ACC112 (cell line): ENCODE data around the gene C4orf50.

Source experiments
- H2AFZ ChIP-seq: fragments of 200-600 bp; sonication (generic); one replicate; pipeline ENCODE4 v1.6.0; 2017; ENCODE audit warnings: antibody characterized with exemption, low read length; ENCODE audit not compliant: unreplicated experiment
- H3K27ac ChIP-seq: fragments of 200-600 bp; sonication (generic); 2 replicates; pipeline ENCODE4 v1.5.1; 2014; ENCODE audit warnings: low read depth, mild to moderate bottlenecking, antibody characterized with exemption, low read length, moderate library complexity
- H3K27me3 ChIP-seq: fragments of 200-600 bp; sonication (generic); 2 replicates; pipeline ENCODE4 v1.6.1; 2014; ENCODE audit warnings: mild to moderate bottlenecking, antibody characterized with exemption, low read length, moderate library complexity, mixed read lengths; ENCODE audit not compliant: insufficient read depth
- H3K36me3 ChIP-seq: fragments of 200-600 bp; sonication (generic); 2 replicates; pipeline ENCODE4 v1.6.1; 2016; ENCODE audit warnings: mild to moderate bottlenecking, antibody characterized with exemption, low read length, moderate library complexity, mixed read lengths; ENCODE audit not compliant: insufficient read depth
- H3K4me1 ChIP-seq: fragments of 200-600 bp; sonication (generic); one replicate; pipeline ENCODE4 v1.6.1; 2016; ENCODE audit warnings: low read length, mixed read lengths; ENCODE audit not compliant: insufficient read depth, unreplicated experiment, control insufficient read depth
- H3K4me3 ChIP-seq: fragments of 200-600 bp; sonication (generic); 2 replicates; pipeline ENCODE4 v1.5.1; 2014; ENCODE audit warnings: mild to moderate bottlenecking, low read depth, low read length
- H3K79me2 ChIP-seq: fragments of 200-600 bp; sonication (generic); one replicate; pipeline ENCODE4 v1.6.0; 2016; ENCODE audit warnings: low read length; ENCODE audit not compliant: control insufficient read depth, unreplicated experiment, insufficient read depth

C4orf50 gene

DNA sequence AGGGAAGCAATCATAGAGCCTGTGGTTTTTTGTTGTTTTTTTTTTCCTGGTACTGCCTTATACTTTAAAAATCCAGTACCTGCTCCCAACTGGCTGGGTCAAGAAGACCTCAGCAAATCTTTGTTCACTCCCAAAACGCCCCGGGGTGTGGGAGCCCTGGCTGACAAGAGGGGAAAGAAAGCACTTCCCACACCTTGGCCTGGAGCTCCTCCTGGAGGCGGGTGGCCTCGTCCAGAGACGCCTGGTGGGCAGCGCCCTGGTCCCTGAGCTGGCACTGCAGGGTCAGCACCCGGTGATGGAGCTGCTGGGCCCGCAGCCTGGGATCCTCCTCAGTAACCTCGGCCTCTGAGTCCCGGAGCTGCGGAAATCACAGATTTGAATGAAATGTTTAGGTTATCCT is 38.2 kb downstream of the C4orf50 start:
- Histone ChIP-seq H3K27ac (no peak overlapping the region), H3K27me3 (peaks cover 34% of the 10 kb centered on the region), H2AFZ (no peak overlapping the region), H3K79me2 (no peaks in the 10 kb centered on the region), H3K4me1 (no peaks in the 10 kb centered on the region), H3K36me3 (no peaks in the 10 kb centered on the region), H3K4me3 (no peak overlapping the region)

DNA sequence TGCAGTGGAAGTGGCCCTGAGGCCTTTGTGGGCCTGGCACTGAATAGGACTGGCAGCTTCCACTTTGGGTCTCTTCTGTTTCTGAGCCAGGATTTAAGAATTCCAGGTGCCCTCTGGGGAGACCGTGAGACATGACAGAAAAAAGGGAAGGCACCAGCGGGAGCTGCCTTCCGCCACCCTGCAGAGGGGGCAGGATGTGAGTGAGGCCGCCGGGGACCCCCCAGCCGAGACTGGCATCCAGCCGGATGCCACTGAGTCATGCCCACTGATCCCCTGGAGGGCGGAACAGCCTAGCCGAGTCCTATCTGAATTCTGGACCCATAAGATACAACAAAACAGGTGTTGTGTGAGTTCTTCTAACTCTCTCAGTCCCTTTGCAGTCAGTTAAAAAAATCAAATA is 41.3 kb downstream of the C4orf50 start:
- Histone ChIP-seq H3K27me3 (peaks cover 34% of the 10 kb centered on the region), H3K4me1 (no peaks in the 10 kb centered on the region), H3K79me2 (no peaks in the 10 kb centered on the region), H3K36me3 (no peaks in the 10 kb centered on the region), H3K4me3 (no peak overlapping the region), H3K27ac (no peak overlapping the region), H2AFZ (no peak overlapping the region)

DNA sequence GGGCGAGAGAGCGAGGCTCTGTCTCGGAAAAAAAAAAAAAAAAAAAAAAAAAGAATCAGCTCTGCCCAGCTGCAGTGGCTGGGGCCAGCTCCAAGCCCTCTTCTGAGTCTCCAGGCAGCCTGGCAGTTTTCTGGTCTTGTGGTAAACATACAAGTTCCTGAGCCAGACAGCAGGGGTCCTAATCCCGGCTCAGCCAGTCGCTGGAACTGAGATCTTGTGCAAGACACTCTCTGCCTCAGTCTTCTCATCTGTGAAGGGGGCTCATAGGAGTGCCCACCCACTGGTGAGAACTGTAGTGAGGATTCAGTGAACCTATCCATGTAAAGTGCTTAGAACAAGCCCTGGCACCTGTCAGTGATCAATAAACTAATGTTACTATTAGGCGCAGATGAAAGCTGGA is 41.8 kb downstream of the C4orf50 start:
- no peaks in the 10 kb centered on the region for H3K4me1 ChIP-seq

DNA sequence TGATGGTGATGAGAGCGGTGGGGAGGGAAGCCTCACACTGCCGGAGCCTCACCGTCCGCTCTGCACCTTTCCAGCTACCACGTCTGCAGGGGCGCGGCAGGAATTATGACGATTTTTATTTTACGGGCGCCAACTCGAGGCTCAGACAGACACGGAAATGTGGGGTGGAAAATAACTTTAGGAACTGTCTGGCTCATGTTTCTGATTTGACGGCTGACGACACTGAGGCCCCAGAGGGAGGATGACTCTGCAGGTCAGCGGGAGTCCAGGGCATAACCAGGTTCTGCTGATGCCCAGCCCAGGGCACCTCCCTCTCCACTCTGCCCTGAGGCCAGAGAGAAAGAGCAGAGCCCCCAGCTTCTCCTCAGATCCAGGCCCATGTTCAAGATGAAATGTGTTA is 43.9 kb downstream of the C4orf50 start:
- Histone ChIP-seq H3K36me3 (no peaks in the 10 kb centered on the region), H3K27me3 (peaks cover 28% of the 10 kb centered on the region), H2AFZ (no peak overlapping the region), H3K4me3 (no peak overlapping the region), H3K79me2 (no peaks in the 10 kb centered on the region), H3K27ac (no peak overlapping the region), H3K4me1 (no peaks in the 10 kb centered on the region)

More for the DNA sequence above, 41.8 kb downstream of the C4orf50 start:
- Histone ChIP-seq H3K27ac (no peak overlapping the region), H3K27me3 (peaks cover 34% of the 10 kb centered on the region), H2AFZ (no peak overlapping the region), H3K79me2 (no peaks in the 10 kb centered on the region), H3K36me3 (no peaks in the 10 kb centered on the region), H3K4me3 (no peak overlapping the region)

DNA sequence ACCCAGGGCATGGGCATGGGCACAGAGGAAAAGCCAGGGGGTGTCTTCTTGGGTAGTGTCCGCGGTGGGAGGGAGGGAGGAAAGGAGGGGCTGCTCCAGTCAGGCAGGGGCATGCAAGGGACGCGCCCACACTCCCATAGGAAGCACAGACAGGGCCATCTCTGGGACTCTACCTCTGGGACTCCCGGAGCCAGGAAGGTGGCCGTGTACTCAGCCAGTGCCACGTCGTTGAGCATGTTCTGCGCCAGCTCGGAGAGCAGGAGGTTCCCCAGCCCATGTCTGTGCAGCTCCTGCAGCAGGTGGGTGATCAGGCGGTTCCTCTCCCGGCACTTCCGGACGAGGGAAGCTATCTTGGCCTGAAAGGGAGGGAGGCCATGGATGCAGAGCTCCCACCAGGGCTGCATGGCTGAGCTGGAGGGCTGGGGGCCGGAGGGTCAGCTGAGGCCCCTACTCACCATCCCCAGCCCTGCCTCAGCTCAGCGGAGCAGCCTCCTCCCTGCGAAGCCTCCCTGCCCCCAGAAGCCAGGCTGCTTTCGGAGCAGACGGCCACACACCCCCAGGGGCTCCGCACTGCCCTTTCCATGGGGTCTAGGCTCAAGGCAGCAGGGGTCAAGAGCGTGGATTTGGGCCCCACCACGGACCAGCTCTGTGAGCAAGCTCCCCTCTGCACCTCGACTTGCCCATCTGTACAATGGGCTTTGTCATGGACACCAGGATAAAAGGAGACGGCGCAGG is 44.6 kb downstream of the C4orf50 start:
- Histone ChIP-seq H3K27ac (no peak overlapping the region), H3K4me1 (no peaks in the 10 kb centered on the region), H3K27me3 (peaks cover 22% of the 10 kb centered on the region), H3K79me2 (no peaks in the 10 kb centered on the region), H3K4me3 (no peak overlapping the region), H3K36me3 (no peaks in the 10 kb centered on the region), H2AFZ (no peak overlapping the region)

DNA sequence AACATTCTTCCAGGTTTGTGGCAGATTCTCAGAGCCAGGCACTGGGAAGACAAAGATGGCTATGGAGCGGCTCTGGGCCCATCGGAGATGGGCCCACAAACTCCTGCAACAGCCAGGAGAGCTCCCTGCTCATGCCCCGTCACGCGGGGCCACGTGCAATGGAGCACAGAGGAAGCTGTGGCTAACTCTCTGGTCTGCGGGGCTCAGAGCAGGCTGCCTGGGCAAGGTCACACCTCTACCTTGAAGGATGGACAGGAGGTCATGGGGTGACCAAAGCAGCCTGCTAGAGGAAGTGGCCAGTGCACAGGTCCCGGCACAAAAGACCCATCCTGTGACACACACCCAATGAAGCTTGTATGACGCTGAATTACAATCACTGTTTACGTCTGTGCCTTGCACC is 45.2 kb downstream of the C4orf50 start:
- Histone ChIP-seq H3K27me3 (peaks cover 19% of the 10 kb centered on the region), H3K79me2 (no peaks in the 10 kb centered on the region), H3K4me1 (no peaks in the 10 kb centered on the region), H3K4me3 (no peak overlapping the region), H2AFZ (no peak overlapping the region), H3K27ac (no peak overlapping the region), H3K36me3 (no peaks in the 10 kb centered on the region)

DNA sequence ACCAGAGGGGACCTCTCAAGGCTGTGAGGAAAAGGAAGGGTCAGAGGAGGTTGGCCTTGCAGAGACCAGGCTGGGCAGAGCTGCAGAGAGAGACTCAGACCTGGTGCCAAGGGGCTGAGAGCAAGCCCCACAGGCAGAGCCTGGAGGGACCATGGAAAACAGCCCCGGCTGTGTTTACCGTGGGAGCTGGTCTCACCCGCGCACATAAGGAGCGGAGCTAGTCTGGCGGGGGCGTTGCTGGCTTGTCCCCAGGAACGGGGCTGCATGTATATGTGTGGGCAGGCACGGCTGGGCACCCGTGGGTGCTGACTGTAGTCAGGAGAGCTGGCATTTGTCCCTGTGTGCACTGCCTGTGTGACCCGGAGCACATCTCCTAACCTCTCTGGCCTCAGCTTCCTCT is 45.7 kb downstream of the C4orf50 start:
- Histone ChIP-seq H3K79me2 (no peaks in the 10 kb centered on the region), H3K27me3 (peaks cover 16% of the 10 kb centered on the region), H3K4me3 (no peak overlapping the region), H2AFZ (no peak overlapping the region), H3K27ac (no peak overlapping the region), H3K4me1 (no peaks in the 10 kb centered on the region), H3K36me3 (no peaks in the 10 kb centered on the region)

DNA sequence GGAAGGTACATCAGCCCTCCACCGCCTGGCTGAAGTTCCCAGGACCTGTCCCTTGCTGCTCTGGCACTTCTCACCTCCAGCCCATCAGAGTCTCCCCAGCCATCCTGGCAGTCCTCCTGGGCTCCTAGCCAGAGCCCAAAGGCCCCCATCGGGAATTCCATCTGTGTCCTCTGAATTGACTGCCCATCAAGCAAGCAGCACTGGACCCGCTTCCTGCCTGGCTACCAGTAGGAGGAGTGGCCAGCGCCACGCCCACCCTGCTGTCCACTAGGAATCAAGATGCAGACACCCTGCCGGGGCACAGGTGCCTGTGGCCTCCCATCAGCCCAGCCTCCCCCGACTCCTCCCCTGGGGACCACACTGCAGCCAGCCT is 47.2 kb downstream of the C4orf50 start:
- H3K4me3 ChIP-seq = no peak overlapping the region
- H3K36me3 ChIP-seq = no peaks in the 10 kb centered on the region
- H3K4me1 ChIP-seq = no peaks in the 10 kb centered on the region
- H3K27me3 ChIP-seq = peaks cover 10% of the 10 kb centered on the region
- no peaks in the 10 kb centered on the region for H3K79me2 ChIP-seq
- H2AFZ ChIP-seq = no peak overlapping the region
- no peak overlapping the region for H3K27ac ChIP-seq

DNA sequence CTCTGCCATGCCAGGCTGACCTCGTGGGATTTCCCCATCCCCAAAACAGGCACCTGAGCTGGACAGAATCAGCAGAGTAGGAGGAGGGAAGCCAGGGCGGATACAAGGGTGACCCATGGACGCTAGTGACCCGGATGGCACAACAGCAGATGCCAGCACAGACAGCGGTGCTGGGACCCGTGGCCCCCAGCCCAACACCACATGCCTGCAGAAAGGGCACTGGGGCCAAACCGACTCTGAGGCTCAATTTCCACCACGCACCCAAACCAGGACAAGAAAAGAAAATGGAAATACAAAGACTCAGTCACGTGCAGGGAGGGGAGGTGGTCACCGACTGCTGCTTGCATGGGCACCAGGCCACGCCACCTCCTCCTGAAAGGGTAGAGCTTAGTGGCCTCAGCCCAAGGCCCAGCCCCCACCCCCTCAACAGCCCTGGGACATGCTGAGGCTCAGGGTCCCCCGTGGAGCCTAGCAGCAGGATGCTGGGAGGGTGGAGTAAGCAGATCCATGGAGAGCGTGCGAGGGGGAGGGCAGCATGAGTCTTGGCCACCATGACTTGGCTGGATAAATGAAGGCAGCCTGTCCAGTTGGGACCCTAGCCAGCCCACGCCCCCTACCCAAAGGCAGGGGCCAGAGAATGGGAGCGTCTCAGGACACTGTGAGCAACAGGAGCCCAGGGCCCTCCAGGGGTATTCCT is 47.7 kb downstream of the C4orf50 start:
- Histone ChIP-seq H3K36me3 (no peaks in the 10 kb centered on the region), H2AFZ (no peak overlapping the region), H3K4me3 (no peak overlapping the region), H3K27me3 (peaks cover 13% of the 10 kb centered on the region), H3K79me2 (no peaks in the 10 kb centered on the region), H3K27ac (no peak overlapping the region), H3K4me1 (no peaks in the 10 kb centered on the region)

DNA sequence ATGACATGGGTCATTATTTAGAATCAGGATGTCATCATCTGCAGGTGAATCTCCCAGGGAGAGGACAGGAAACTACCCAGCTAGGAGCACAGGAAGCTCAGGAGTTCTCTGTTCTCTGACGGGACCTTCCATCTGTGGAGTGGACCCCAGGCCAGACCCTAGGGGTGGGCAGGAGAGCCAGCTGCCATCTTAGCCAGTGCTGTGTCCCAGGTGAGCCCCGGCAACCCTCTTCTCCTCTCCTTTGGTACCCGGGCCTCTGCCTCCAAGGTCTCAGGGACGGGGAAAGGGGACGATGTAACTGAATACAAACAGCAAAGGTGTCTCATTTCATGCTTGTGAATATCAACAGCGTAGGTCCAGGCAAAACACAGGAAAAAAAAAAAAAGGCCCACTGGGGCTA is 48.5 kb downstream of the C4orf50 start:
- H3K4me3 ChIP-seq = no peak overlapping the region
- no peaks in the 10 kb centered on the region for H3K4me1 ChIP-seq

DNA sequence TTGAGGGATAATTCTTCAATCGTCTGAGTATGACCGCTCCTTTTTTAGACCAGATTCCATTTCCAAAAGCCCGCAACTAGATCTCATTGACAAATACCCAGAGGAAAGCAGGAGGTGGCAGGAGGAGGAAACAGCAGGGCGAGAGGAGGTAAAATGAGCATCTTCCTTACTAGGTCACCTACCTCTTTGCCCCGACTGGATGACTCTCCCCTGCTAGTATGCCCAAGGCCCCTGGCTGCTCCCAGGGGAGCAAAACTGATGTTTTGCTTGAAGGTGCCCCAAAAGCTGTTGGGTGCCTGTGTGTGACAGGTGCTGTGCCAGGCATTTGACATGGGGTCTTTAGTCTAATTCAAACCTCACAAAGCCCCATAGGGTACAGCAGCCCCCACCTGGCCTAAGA is 48.9 kb downstream of the C4orf50 start:
- Histone ChIP-seq H3K36me3 (no peaks in the 10 kb centered on the region), H3K79me2 (no peaks in the 10 kb centered on the region), H3K4me1 (no peaks in the 10 kb centered on the region), H3K27me3 (peaks cover 23% of the 10 kb centered on the region), H3K4me3 (no peak overlapping the region), H3K27ac (no peak overlapping the region), H2AFZ (no peak overlapping the region)

More for the DNA sequence above, 48.5 kb downstream of the C4orf50 start:
- Histone ChIP-seq H3K27ac (no peak overlapping the region), H3K79me2 (no peaks in the 10 kb centered on the region), H3K27me3 (peaks cover 21% of the 10 kb centered on the region), H2AFZ (no peak overlapping the region), H3K36me3 (no peaks in the 10 kb centered on the region)
